GM12873 (cell line): ENCODE data around the gene AKR1B1.

Source experiments
- CTCF ChIP-seq: IDR thresholded peaks from 2 replicates; pipeline ENCODE4 v1.5.1; 2012; ENCODE audit warnings: low read depth, mild to moderate bottlenecking, moderate library complexity, low read length, control low read depth; ENCODE audit not compliant: insufficient read depth; ENCODE audit errors: missing control alignments

AKR1B1 gene

GRCh38 chr7:134461916-134462315 is 3.0 kb upstream of the AKR1B1 start:
- TF ChIP-seq CTCF, result no peak

DNA sequence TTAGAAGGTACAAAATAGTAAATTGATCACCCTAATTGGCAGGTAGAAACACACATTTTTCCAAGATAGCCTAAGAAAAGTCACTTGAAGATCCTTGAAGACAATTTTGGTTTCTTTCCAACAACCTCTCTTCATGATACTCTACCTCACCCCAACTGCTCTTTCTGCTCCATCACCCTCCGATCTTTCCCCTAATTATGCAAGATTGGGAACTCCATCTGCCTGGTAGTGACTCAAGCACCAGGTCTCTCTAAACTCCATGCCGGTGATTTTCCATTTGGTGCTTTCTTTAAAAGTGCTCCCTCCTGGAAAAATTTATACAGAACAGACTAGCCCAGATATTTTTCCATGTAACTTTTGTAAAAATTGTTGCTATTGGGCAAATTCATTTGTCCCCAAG is 1.1 kb upstream of the AKR1B1 start:
- TF ChIP-seq CTCF, result no peak

DNA sequence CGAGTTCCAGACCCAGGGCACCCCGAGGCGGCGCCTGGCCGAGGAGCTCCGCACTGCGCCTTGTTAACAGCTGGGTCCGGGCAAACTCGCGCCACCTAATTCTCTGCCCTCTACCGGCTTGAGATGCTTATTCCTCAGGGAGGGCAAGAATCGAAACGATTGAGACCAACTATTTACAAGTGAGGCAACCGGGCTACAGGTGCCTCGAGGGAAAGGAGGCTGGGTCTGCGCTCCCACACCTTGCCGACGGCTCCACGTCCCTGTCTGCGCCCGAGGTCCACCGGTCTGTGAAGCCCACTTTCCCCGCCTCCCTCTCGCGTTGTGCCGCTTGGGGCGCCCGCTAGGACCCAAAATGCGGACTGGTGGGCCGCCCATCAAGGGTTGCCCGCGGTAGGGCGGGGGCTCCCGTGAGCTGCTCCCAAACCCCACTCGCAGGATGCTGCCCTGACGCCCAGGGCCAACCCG is 527 bp downstream of the AKR1B1 start:
- TF ChIP-seq CTCF, result peak; percentile 46

DNA sequence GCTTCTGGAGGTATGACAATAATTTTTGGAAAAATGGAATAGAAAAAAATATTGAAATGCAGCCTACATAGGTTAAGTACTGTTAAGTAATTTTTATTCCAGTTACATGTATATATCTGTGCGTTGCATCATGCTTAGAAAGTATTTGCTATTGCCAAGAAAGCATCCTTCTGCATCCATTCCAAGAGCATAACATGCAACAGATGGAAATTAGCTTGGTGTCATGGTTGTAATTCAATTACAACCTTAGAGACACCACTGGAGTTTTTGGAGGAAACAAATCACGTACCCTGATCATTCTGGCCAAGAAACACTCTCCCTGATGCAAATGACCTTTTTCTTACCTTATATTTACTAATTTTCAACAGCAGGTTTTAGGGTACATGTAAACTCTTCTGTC is 1.7 kb downstream of the AKR1B1 start:
- TF ChIP-seq CTCF, result no peak

DNA sequence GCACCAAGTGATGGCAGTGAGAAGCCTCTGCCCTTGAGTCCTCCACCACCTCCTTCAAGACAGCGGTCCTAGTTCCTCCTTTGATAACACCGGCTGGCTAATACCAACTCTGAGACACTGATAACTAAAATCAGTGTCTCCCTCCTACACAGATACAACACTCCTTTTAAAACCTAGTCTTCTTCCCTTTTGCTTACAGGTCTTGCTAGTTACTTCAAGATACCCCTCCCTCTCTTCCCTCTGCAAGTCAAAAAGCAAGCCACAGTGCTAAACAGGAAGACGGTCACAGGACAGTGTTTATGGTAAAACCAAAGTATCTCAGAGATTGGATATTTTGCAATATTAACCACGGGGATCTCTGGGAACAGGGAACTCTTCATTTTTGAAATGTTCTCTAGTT is 4.6 kb downstream of the AKR1B1 start:
- no peak for TF ChIP-seq CTCF

- TF ChIP-seq CTCF, result no peak
Measured at GRCh38 chr7:134453518-134453917, 5.4 kb downstream of the AKR1B1 start.

GRCh38 chr7:134452991-134453473 is 5.9 kb downstream of the AKR1B1 start:
- TF ChIP-seq CTCF, result no peak
